Activated CD8-positive, alpha-beta T cell treated with anti-CD3 and anti-CD28 coated beads, Interleukin-2, amount 10 ng/mL, durations not matched to agents 7 days and 5 days (primary cell): Measurements from ENCODE around the gene HDAC4. TPM values are rescaled to one million over a fixed set of nuclear protein-coding genes. Genes with fewer than 3 reads are reported as not detected.

Experiments
- ATAC-seq: fragments of 150-1000 bp; cut with Tn5 transposase; one replicate; pipeline ENCODE4 v1.10.0; 2021; ENCODE audit warnings: moderate library complexity
- CTCF ChIA-PET: fragments of 350-600 bp; sonication (Branson Sonifier 250); formaldehyde crosslinking; loops from one replicate; lab custom pipeline; 2021; ENCODE audit warnings: antibody characterized with exemption; lab: Charles Lee
- POLR2A ChIA-PET: fragments of 350-600 bp; sonication (Branson Sonifier 250); formaldehyde crosslinking; loops from one replicate; lab custom pipeline; 2021; ENCODE audit warnings: antibody characterized with exemption; lab: Charles Lee
- DNase-seq: peaks from one replicate; pipeline ENCODE4 v3.0.0-alpha.2; 2020
- H3K27ac Mint-ChIP-seq: one replicate; pipeline ENCODE4 v1.8.0; 2021; ENCODE audit warnings: mild to moderate bottlenecking, mixed read lengths
- H3K27me3 Mint-ChIP-seq: one replicate; pipeline ENCODE4 v1.8.0; 2021; ENCODE audit warnings: low read depth, mixed read lengths
- H3K36me3 Mint-ChIP-seq: one replicate; pipeline ENCODE4 v1.8.0; 2021; ENCODE audit warnings: low read depth, mixed read lengths
- H3K4me1 Mint-ChIP-seq: one replicate; pipeline ENCODE4 v1.8.0; 2021; ENCODE audit warnings: low read depth, mixed read lengths
- H3K4me3 Mint-ChIP-seq: one replicate; pipeline ENCODE4 v1.8.0; 2021; ENCODE audit warnings: mild to moderate bottlenecking, mixed read lengths
- H3K9me3 Mint-ChIP-seq: one replicate; pipeline ENCODE4 v1.8.0; 2022; ENCODE audit warnings: mixed read lengths; ENCODE audit not compliant: insufficient read depth
- total RNA-seq, 2 experiments: library from RNA; stranded (reverse); gene quantifications; one replicate each; pipeline ENCODE4 v1.2.3, GENCODE V29; 2021

The HDAC4 gene
- total RNA-seq, 2 experiments from 2014 or later, result 50.7 to 58.8 TPM

DNA sequence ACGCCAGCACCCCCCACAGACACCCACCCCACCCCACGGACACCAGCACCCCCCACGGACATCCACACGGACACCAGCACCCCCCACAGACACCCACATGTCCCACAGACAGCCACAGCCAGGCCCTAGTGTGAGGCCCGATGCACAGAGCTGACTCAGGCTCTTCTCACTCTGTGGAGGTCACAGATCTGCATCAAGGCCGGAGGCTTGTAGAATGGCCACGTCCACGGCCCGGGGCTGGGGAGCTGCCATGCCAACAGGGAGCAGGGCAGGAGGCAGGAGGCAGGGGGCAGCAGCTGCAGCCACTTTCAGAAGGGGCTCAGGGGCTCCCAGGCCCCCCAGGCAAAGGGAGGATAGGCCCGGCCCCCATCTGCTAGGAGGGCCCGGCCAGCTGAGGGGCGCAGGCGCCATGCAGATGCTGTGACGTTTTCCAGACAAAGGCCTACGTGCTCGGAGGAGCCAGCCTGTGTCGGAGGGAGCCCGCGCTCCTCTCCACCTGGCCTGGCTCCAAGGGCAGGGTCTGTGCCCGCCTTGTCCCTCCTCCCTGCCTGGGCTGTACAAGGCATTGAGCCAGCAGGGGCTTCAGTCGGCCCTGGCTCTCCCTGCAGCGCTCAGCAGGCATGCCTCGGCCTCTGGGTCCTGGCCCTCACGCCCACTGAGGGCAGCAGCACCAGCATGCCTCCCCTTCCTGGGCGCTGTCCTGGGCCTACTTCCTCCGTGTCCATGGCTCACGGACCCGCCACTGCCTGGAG, 304.0 kb downstream of the HDAC4 start:
- H3K4me1 Mint-ChIP-seq, result no peaks in the 10 kb centered on the region
- H3K4me3 Mint-ChIP-seq, result no peak overlapping the region
- no peaks in the 10 kb centered on the region for H3K36me3 Mint-ChIP-seq
- H3K27ac Mint-ChIP-seq, result no peak overlapping the region
- DNase-seq, result no peak
- POLR2A ChIA-PET, result no interaction called here
- no peaks in the 10 kb centered on the region for H3K27me3 Mint-ChIP-seq
- H3K9me3 Mint-ChIP-seq, result no peaks in the 10 kb centered on the region
- CTCF ChIA-PET, result no interaction called here
- no peak for ATAC-seq

- CTCF ChIA-PET, result no interaction called here
- ATAC-seq, result no peak
- no peaks in the 10 kb centered on the region for H3K9me3 Mint-ChIP-seq
- no peaks in the 10 kb centered on the region for H3K36me3 Mint-ChIP-seq
- DNase-seq, result no peak
- H3K4me3 Mint-ChIP-seq, result no peak overlapping the region
- no peak overlapping the region for H3K27ac Mint-ChIP-seq
- POLR2A ChIA-PET, result no interaction called here
- H3K4me1 Mint-ChIP-seq, result no peaks in the 10 kb centered on the region
- no peaks in the 10 kb centered on the region for H3K27me3 Mint-ChIP-seq
Measured at GRCh38 chr2:239095460-239096081, 305.2 kb downstream of the HDAC4 start.

DNA sequence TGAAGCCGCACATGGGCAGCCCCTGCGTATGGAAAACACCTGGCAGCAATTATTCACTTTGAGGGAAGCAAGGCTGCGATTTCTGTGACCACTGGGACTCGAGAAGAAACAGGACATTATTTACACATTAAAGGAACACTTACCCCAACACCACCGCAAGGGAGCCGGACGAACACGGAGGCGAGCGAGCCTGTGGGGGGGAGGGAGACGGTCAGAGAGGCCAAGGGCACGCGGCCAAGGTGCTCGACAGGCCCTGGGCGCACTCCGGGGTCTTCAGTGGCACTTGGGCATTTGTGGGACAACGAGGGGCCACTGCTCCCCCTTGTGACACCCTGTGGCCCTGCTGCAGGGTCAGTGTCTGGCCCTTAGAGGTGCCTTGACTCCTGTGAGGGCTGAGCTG, 306.0 kb downstream of the HDAC4 start:
- Mint-ChIP-seq H3K36me3 (no peaks in the 10 kb centered on the region), H3K4me1 (no peaks in the 10 kb centered on the region), H3K27ac (no peak overlapping the region), H3K4me3 (no peak overlapping the region), H3K9me3 (no peaks in the 10 kb centered on the region), H3K27me3 (no peaks in the 10 kb centered on the region)
- ChIA-PET CTCF (no interaction called here), POLR2A (no interaction called here)
- ATAC-seq (no peak), DNase-seq (no peak)

GRCh38 chr2:239093952-239094351, 306.9 kb downstream of the HDAC4 start:
- ATAC-seq (no peak), DNase-seq (no peak)
- POLR2A ChIA-PET, result no interaction called here
- CTCF ChIA-PET, result no interaction called here
- H3K27ac Mint-ChIP-seq, result no peak overlapping the region
- no peaks in the 10 kb centered on the region for H3K4me1 Mint-ChIP-seq
- H3K27me3 Mint-ChIP-seq, result no peaks in the 10 kb centered on the region
- H3K36me3 Mint-ChIP-seq, result no peaks in the 10 kb centered on the region
- no peak overlapping the region for H3K4me3 Mint-ChIP-seq
- H3K9me3 Mint-ChIP-seq, result no peaks in the 10 kb centered on the region

GRCh38 chr2:239093542-239093941, 307.3 kb downstream of the HDAC4 start:
- H3K4me3 Mint-ChIP-seq, result no peak overlapping the region
- DNase-seq, result no peak
- no peak for ATAC-seq
- POLR2A ChIA-PET, result no interaction called here
- no peaks in the 10 kb centered on the region for H3K9me3 Mint-ChIP-seq
- no peak overlapping the region for H3K27ac Mint-ChIP-seq
- H3K36me3 Mint-ChIP-seq, result no peaks in the 10 kb centered on the region
- CTCF ChIA-PET, result no interaction called here
- no peaks in the 10 kb centered on the region for H3K4me1 Mint-ChIP-seq
- no peaks in the 10 kb centered on the region for H3K27me3 Mint-ChIP-seq

- POLR2A ChIA-PET, result no interaction called here
- DNase-seq, result no peak
- ATAC-seq, result no peak
- H3K27me3 Mint-ChIP-seq, result no peaks in the 10 kb centered on the region
- no peak overlapping the region for H3K4me3 Mint-ChIP-seq
- no peaks in the 10 kb centered on the region for H3K36me3 Mint-ChIP-seq
- H3K4me1 Mint-ChIP-seq, result no peaks in the 10 kb centered on the region
- H3K27ac Mint-ChIP-seq, result no peak overlapping the region
- CTCF ChIA-PET, result no interaction called here
- no peaks in the 10 kb centered on the region for H3K9me3 Mint-ChIP-seq
Measured at GRCh38 chr2:239092571-239093294, 308.1 kb downstream of the HDAC4 start.

DNA sequence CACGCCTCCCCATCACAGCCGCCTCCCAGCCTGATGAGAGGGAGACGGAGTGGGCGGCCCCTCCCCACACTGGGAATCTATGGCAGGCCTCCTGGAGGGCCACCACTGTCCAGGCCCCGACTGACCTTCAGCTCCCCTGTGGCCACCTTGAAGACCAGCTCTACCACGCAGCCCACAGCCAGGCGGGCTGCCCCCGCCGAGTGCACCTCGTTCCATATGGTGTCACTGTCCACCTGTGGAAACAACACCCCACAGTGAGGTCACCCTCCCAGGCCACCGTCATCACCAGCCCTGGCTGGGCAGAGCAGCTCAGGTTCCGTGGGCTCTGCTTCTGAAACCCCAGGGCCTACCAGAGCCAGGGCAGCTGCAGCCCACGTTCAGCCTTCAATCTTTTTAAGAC, 310.9 kb downstream of the HDAC4 start:
- Mint-ChIP-seq H3K27ac (no peak overlapping the region), H3K4me3 (no peak overlapping the region), H3K9me3 (no peaks in the 10 kb centered on the region), H3K4me1 (no peaks in the 10 kb centered on the region), H3K36me3 (no peaks in the 10 kb centered on the region), H3K27me3 (no peaks in the 10 kb centered on the region)
- ChIA-PET POLR2A (no interaction called here), CTCF (no interaction called here)
- DNase-seq (no peak), ATAC-seq (no peak)

DNA sequence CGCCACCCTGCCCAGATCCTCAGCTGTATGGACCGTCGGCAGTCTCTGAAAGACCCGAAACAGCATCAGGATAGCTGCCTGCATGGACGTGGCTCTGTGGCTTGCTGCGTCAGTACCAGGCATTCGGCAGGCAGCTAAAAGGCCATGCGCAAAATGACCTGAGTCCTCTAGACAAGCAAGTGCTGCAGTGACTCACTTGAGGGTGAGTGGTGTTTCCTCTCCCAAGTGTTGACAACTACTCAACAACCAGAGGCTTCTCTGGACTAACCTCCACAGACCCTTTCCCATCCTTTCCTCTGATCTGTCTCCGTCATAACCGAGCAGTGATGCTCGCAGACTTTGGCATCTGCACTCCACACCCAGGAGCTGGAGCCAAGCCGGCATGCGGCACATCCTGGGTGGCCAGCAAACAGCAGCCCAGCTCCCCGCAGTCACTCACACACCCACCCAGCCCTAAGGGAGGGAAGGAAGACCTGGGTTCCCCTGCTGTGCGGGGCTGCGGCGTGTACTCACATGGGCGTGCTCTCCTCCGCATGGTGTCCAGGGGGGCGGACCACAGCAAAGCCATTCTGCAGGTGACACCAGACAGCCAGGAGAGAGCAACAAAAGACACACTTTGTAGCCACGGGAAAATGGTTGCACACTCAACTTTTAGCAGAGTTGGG, 313.6 kb downstream of the HDAC4 start:
- no peaks in the 10 kb centered on the region for H3K36me3 Mint-ChIP-seq
- H3K4me1 Mint-ChIP-seq, result no peaks in the 10 kb centered on the region
- no peaks in the 10 kb centered on the region for H3K27me3 Mint-ChIP-seq
- ChIA-PET POLR2A (no interaction called here), CTCF (no interaction called here)
- no peak for DNase-seq
- H3K27ac Mint-ChIP-seq, result no peak overlapping the region
- no peak for ATAC-seq
- H3K4me3 Mint-ChIP-seq, result no peak overlapping the region
- H3K9me3 Mint-ChIP-seq, result no peaks in the 10 kb centered on the region

DNA sequence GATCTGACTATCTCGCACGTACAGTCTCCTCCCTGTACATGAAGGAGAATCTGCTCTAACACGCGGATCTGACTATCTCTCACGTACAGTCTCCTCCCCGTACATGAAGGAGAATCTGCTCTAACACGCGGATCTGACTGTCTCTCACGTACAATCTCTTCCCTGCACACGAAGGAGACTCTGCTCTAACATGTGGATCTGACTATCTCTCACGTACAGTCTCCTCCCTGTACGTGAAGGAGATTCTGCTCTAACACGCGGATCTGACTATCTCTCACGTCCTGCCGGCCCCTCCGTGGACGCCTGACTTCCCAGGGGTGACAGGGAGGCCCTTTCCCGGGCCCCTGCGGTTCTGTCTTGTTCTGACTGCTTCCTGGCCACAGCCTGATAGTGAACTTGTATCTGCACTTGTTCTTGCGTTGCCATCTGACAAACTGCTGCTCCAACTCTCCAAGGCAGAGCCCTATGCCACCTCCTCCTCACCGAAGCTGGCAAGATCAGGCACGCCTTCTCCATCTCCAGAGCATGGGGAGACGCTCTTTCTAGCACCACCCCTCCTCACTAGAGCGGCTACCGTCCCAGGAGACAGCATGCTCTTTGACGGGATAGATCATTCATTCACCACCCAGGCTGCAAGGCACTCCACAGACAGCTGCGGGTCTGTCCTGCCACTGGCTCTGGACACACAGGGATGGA, 314.3 kb downstream of the HDAC4 start:
- CTCF ChIA-PET, result no interaction called here
- no peak overlapping the region for H3K27ac Mint-ChIP-seq
- DNase-seq, result no peak

DNA sequence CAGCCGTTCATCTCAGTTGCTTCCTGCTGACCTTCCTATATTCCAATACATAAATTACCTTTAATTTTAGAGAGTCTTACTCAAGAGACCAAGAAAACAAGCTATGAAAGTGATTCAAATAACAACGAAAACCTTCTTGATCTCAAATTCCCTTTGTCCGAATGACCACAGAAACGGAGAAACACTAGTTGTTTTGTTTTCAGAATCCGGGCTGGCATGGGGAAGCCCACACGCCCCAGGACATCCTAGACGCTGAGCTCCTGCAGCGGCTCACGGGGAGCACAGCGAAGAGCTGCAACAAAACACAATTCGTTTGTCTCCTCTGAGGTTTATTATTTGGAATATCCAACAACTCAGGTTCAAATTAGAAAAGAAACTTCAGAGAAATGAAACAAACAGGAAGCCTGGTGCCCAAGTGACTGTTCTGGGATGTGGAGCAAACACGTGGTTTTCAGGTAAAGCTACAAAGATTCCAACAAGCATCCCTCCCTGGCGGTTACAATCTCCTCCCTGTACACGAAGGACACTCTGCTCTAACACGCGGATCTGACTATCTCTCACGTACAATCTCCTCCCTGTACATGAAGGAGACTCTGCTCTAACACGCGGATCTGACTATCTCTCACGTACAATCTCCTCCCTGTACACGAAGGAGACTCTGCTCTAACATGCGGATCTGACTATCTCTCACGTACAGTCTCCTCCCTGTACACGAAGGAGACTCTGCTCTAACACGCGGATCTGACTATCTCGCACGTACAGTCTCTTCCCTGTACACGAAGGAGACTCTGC, 315.4 kb downstream of the HDAC4 start:
- DNase-seq (no peak), ATAC-seq (no peak)
- Mint-ChIP-seq H3K27me3 (no peaks in the 10 kb centered on the region), H3K9me3 (no peaks in the 10 kb centered on the region), H3K36me3 (peaks cover 3% of the 10 kb centered on the region), H3K4me3 (no peak overlapping the region), H3K27ac (no peak overlapping the region), H3K4me1 (no peaks in the 10 kb centered on the region)
- POLR2A ChIA-PET, result no interaction called here
- CTCF ChIA-PET, result interaction anchor here (0.7 kb wide), 1 partner anchor 644 kb away, joined by 3 read pairs; no protein-coding TSS in a partner anchor

More for the DNA sequence above, 314.3 kb downstream of the HDAC4 start:
- Mint-ChIP-seq H3K9me3 (no peaks in the 10 kb centered on the region), H3K36me3 (no peaks in the 10 kb centered on the region), H3K4me1 (no peaks in the 10 kb centered on the region), H3K27me3 (no peaks in the 10 kb centered on the region), H3K4me3 (no peak overlapping the region)
- no peak for ATAC-seq
- POLR2A ChIA-PET, result no interaction called here

GRCh38 chr2:239084007-239084406, 316.8 kb downstream of the HDAC4 start:
- DNase-seq (no peak), ATAC-seq (no peak)
- no peak overlapping the region for H3K4me3 Mint-ChIP-seq
- H3K36me3 Mint-ChIP-seq, result peaks cover 4% of the 10 kb centered on the region
- H3K27me3 Mint-ChIP-seq, result no peaks in the 10 kb centered on the region
- POLR2A ChIA-PET, result no interaction called here
- H3K9me3 Mint-ChIP-seq, result no peaks in the 10 kb centered on the region
- CTCF ChIA-PET, result no interaction called here
- no peaks in the 10 kb centered on the region for H3K4me1 Mint-ChIP-seq
- no peak overlapping the region for H3K27ac Mint-ChIP-seq
